GM23248 (cell line): Measurements from ENCODE around the gene MR1.

ENCODE experiments used
- EZH2 ChIP-seq: fragments of 200-600 bp; sonication (generic); IDR thresholded peaks from 2 replicates; pipeline ENCODE4 v1.6.1; 2018; ENCODE audit warnings: antibody characterized with exemption, mild to moderate bottlenecking; ENCODE audit not compliant: insufficient read depth, poor library complexity, severe bottlenecking
- EZH2phosphoT487 ChIP-seq: fragments of 200-600 bp; sonication (generic); IDR thresholded peaks from 2 replicates; pipeline ENCODE4 v1.6.1; 2018; ENCODE audit warnings: antibody characterized with exemption, moderate library complexity, mild to moderate bottlenecking, low read depth; ENCODE audit not compliant: insufficient read depth

DNA sequence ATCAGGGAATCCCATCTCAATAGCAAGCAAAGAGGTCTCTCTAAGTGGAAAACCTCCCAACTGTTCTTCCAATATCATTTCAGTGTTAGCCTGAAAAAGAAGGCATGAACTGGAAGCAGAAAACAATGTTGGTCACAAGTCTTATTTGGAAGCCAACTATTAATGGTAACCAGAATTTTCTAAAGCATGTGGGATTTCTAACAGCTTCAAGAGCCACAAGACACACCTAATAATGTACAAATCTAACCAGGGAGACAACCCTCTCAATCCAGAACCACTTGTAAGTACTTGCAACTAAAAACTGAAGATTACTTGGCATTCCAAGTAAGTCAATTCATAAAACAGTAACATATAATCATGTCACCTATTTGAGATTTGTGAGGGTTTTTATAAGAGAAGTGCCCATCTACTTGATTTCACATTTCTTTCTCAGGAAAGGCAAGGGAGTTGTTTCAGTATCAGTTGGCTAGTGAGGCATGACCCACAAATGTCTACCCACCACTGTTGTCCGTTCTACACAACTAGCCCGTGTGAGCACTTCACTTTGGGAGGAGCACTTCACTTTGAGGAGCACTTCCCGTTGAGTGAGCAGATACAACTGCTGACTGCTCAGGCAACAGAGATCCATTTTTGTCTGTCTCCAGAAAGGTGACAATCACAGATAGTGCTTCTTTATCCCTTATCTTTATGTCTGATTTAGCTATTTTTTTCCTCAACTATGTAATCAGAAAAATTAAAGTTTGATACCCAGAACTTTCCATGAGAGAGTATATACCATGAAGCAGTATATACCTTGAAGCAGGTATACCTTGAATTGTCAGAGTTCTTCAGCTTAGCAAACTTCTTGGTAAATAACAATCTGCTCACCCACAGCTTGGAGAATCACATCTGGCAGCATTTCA lies 22.2 kb upstream of the MR1 start:
- no peak for TF ChIP-seq EZH2phosphoT487
- TF ChIP-seq EZH2, result no peak
